ENCODE measurements around the gene PLK5.
"Not testable (repeated sequence)": the region's sequence is repeated elsewhere in the genome, so short reads cannot be mapped to it uniquely, and the experiment has no call there.

The PLK5 gene

GRCh38 chr19:1491114-1491848 is 32.6 kb upstream of the PLK5 start, which contains the start of gene REEP6:
Gene REEP6 (plus strand): TSS chr19:1491181. CDS start chr19:1491270, 89 bp downstream.
- no peak for DNase-seq (ENCODE audit: low read depth, low spot score)

GRCh38 chr19:1491849-1492170 is 32.1 kb upstream of the PLK5 start:
- no peak for DNase-seq (ENCODE audit: low read depth, low spot score)

GRCh38 chr19:1492474-1493006 is 31.3 kb upstream of the PLK5 start:
- no peak for DNase-seq (ENCODE audit: low read depth, low spot score)

- DNase-seq (ENCODE audit: low read depth, low spot score) = no peak
These were observed 29.6 kb upstream of the PLK5 start for GRCh38 chr19:1494115-1494815.

GRCh38 chr19:1495051-1495798 is 28.7 kb upstream of the PLK5 start:
- no peak for DNase-seq (ENCODE audit: low read depth, low spot score)

GRCh38 chr19:1495799-1496713 is 27.8 kb upstream of the PLK5 start:
- DNase-seq (ENCODE audit: low read depth, low spot score) = no peak

GRCh38 chr19:1496714-1497577 is 26.9 kb upstream of the PLK5 start:
- no peak for DNase-seq (ENCODE audit: low read depth, low spot score)

GRCh38 chr19:1497578-1498235 is 26.2 kb upstream of the PLK5 start:
- no peak for DNase-seq (ENCODE audit: low read depth, low spot score)

- not testable (repeated sequence) for DNase-seq (ENCODE audit: low read depth, low spot score)
These were observed 24.6 kb upstream of the PLK5 start for GRCh38 chr19:1499231-1499630.

- DNase-seq (ENCODE audit: low read depth, low spot score) = no peak
These were observed 22.7 kb upstream of the PLK5 start for GRCh38 chr19:1501200-1501595.

- no peak for DNase-seq (ENCODE audit: low read depth, low spot score)
These were observed 21.3 kb upstream of the PLK5 start for GRCh38 chr19:1502433-1503088.

- peak; percentile 54 for DNase-seq (ENCODE audit: low read depth, low spot score)
These were observed 20.6 kb upstream of the PLK5 start for GRCh38 chr19:1503089-1503924.

GRCh38 chr19:1503925-1504773 is 19.7 kb upstream of the PLK5 start:
- no peak for DNase-seq (ENCODE audit: low read depth, low spot score)

GRCh38 chr19:1505012-1505411 is 18.9 kb upstream of the PLK5 start:
- DNase-seq (ENCODE audit: low read depth, low spot score) = no peak

- no peak for DNase-seq (ENCODE audit: low read depth, low spot score)
These were observed 17.6 kb upstream of the PLK5 start for GRCh38 chr19:1505991-1506881.

- no peak for DNase-seq (ENCODE audit: low read depth, low spot score)
These were observed 16.7 kb upstream of the PLK5 start for GRCh38 chr19:1507192-1507660.
